Testis (tissue), 3 donors: ENCODE results near the gene GPATCH1. TPM values are rescaled to one million over a fixed set of nuclear protein-coding genes. Genes with fewer than 3 reads are reported as not detected.
"Not testable (repeated sequence)": the region's sequence is repeated elsewhere in the genome, so short reads cannot be mapped to it uniquely, and the experiment has no call there.

Source experiments
- DNase-seq: peaks from one replicate; pipeline ENCODE4 v3.0.0-alpha.2; 2019
- H3K27ac ChIP-seq, 2 donors: fragments of 200-600 bp; sonication (generic); one replicate each; pipeline ENCODE4 v1.5.1; 2019
- H3K27me3 ChIP-seq: fragments of 200-600 bp; sonication (generic); one replicate; pipeline ENCODE4 v1.5.1; 2019
- H3K36me3 ChIP-seq: fragments of 200-600 bp; sonication (generic); one replicate; pipeline ENCODE4 v1.5.1; 2017; ENCODE audit warnings: low read depth; ENCODE audit errors: missing control alignments
- H3K4me1 ChIP-seq: fragments of 200-600 bp; sonication (generic); one replicate; pipeline ENCODE4 v1.5.1; 2019
- H3K4me3 ChIP-seq, 2 donors: fragments of 200-600 bp; sonication (generic); one replicate each; pipeline ENCODE4 v1.5.1; 2017 to 2019
- H3K9me3 ChIP-seq: fragments of 200-600 bp; sonication (generic); one replicate; pipeline ENCODE4 v1.5.1; 2017
- POLR2A ChIP-seq: fragments of 450-650 bp; IDR thresholded peaks from one replicate; pipeline ENCODE4 v1.6.1; 2017; ENCODE audit warnings: antibody characterized with exemption, mild to moderate bottlenecking, moderate library complexity
- WGBS, 2 donors: methylation state at CpG; one replicate each; pipeline ENCODE4 v1.1.5; 2018; 5-methylcytosine and 5-hydroxymethylcytosine counted together
- intact Hi-C: fragments of 100-400 bp; cut with DNase I; formaldehyde crosslinking; loops from one replicate; pipeline ENCODE4 v1.15.1; 2023; ENCODE audit warnings: low total_unique reads
- polyA plus RNA-seq: library from polyadenylated mRNA; stranded (reverse); fragments of 350-450 nt; fragmentation: Illumina TruSeq; extraction: RNeasy Lipid Tissue Mini Kit (QIAGEN cat#74804); gene quantifications from one replicate; pipeline ENCODE4 v1.2.3, GENCODE V29; 2014; ENCODE audit warnings: low read depth, low replicate concordance; ENCODE audit not compliant: insufficient read depth
- total RNA-seq, 2 donors: library from RNA; depleted of rRNA; stranded (reverse); fragments of >200 nt; gene quantifications; one replicate each; pipeline ENCODE4 v1.2.3, GENCODE V29; 2016
- TF ChIP-seq, protein P1 (sequence below), 3 experiments: fragments of 450-650 bp in 2 of 3; fragments of 200-600 bp in 1 of 3; sonication (generic) in 1 of 3; IDR thresholded peaks; one replicate each; pipeline ENCODE4 v1.5.1; 2016 to 2019; ENCODE audit warnings: antibody characterized with exemption in 3 of 3, mild to moderate bottlenecking in 2 of 3, moderate library complexity in 1 of 3

Gene GPATCH1
- total and polyA plus RNA-seq, 3 donors from 2014 or later: 12.0 to 14.2 (median 13.1) TPM

GRCh38 chr19:33163481-33163880, 82.5 kb downstream of the GPATCH1 start:
- 85 to 92% methylated on average over 6 of the region's 6 CpGs for WGBS, 2 donors
- H3K36me3 ChIP-seq: no peaks in the 10 kb centered on the region
- H3K9me3 ChIP-seq: no peaks in the 10 kb centered on the region
- TF ChIP-seq POLR2A: no peak
- TF ChIP-seq, protein P1, sequence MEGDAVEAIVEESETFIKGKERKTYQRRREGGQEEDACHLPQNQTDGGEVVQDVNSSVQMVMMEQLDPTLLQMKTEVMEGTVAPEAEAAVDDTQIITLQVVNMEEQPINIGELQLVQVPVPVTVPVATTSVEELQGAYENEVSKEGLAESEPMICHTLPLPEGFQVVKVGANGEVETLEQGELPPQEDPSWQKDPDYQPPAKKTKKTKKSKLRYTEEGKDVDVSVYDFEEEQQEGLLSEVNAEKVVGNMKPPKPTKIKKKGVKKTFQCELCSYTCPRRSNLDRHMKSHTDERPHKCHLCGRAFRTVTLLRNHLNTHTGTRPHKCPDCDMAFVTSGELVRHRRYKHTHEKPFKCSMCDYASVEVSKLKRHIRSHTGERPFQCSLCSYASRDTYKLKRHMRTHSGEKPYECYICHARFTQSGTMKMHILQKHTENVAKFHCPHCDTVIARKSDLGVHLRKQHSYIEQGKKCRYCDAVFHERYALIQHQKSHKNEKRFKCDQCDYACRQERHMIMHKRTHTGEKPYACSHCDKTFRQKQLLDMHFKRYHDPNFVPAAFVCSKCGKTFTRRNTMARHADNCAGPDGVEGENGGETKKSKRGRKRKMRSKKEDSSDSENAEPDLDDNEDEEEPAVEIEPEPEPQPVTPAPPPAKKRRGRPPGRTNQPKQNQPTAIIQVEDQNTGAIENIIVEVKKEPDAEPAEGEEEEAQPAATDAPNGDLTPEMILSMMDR (IDR thresholded peaks at IDR 0.05): no peak
- no peak overlapping the region for H3K4me3 ChIP-seq
- H3K4me1 ChIP-seq: no peaks in the 10 kb centered on the region
- no peak for DNase-seq
- intact Hi-C loops: no loop called here
- H3K27ac ChIP-seq: no peak overlapping the region
- no peaks in the 10 kb centered on the region for H3K27me3 ChIP-seq

DNA sequence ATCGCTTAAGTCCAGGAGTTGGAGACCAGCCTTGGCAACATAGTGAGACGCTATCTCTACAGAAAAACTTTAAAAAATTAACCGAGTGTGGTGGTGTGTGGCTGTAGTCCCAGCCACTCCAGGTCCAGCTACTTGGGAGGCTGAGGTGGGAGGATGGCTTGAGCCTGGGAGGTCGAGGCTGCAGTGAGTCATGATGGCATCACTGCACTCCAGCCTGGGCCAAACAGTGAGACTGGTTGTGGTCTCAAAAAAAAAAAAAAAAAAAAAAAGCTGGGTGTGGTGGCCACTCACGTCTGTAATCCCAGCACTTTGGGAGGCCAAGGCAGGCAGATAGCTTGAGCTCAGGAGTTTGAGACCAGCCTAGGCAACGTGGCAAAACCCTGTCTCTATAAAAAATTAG, 85.1 kb downstream of the GPATCH1 start:
- not testable (repeated sequence) for H3K36me3 ChIP-seq, H3K4me1 ChIP-seq

GRCh38 chr19:33167438-33167837, 86.5 kb downstream of the GPATCH1 start:
- TF ChIP-seq POLR2A: no peak
- TF ChIP-seq, protein P1 (IDR thresholded peaks at IDR 0.05): no peak
- intact Hi-C loops: no loop called here
- H3K9me3 ChIP-seq: no peaks in the 10 kb centered on the region
- H3K4me3 ChIP-seq: no peak overlapping the region
- no peak for DNase-seq
- no peaks in the 10 kb centered on the region for H3K36me3 ChIP-seq
- no peaks in the 10 kb centered on the region for H3K27me3 ChIP-seq
- 84 to 95% methylated on average over 1 of the region's 1 CpG for WGBS, 2 donors
- H3K27ac ChIP-seq: no peak overlapping the region
- H3K4me1 ChIP-seq: peaks cover 4% of the 10 kb centered on the region

More for the DNA sequence above, 85.1 kb downstream of the GPATCH1 start:
- intact Hi-C loops, H3K27me3 ChIP-seq, H3K27ac ChIP-seq, H3K9me3 ChIP-seq, H3K4me3 ChIP-seq: not testable (repeated sequence)
- peak; percentile 70 for DNase-seq
- 59 to 70% methylated on average over 6 of the region's 6 CpGs for WGBS, 2 donors

DNA sequence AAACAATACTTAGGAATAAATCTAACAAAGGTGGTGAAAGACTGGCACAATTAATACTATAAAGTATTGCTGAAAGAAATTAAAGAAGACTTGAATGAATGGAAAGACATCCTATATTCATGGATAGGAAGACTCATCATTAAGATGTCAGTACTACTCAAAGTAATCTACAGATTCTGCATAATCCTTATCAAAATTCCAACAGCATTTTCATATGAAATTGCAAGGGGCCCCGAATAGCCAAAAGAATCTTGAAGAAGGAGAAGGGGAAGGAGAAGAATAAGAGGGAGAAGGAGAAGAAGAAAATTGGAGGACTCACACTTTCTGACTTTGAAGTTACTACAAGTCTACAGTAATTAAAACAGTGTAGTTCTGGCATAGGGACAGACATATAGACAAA, 87.5 kb downstream of the GPATCH1 start:
- no peaks in the 10 kb centered on the region for H3K9me3 ChIP-seq
- intact Hi-C loops: no loop called here
- 89 to 93% methylated on average over 1 of the region's 1 CpG for WGBS, 2 donors
- no peaks in the 10 kb centered on the region for H3K36me3 ChIP-seq
- DNase-seq: no peak
- no peak overlapping the region for H3K4me3 ChIP-seq
- H3K27me3 ChIP-seq: no peaks in the 10 kb centered on the region
- no peak overlapping the region for H3K27ac ChIP-seq
- H3K4me1 ChIP-seq: peaks cover 4% of the 10 kb centered on the region
- TF ChIP-seq, protein P1 (IDR thresholded peaks at IDR 0.05): no peak
- TF ChIP-seq POLR2A: no peak

DNA sequence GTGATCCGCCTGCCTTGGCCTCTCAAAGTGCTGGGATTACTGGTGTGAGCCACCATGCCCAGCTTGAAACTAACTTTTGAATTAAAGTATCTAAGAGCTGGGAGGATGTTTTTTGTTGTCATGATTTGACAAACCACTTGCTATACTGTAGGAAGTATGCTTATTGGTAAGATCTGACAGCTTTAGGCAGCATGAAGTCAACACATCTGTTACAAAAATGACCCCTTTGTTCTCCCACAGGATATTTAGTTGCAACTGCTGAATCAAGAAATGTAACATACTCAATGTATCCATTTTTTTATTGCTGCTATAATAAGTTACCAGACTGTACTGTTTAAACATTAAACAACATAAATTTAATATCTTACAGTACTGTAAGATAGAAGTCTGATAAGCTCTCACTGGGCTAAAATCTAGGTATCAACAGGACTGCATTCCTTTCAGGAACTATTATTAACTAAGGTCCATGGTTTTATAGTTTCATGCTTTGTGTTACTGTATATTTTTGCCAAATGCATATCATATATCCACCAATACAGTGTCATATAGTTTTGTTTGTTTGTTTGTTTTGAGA, 90.3 kb downstream of the GPATCH1 start:
- no peaks in the 10 kb centered on the region for H3K9me3 ChIP-seq
- 65 to 100% methylated on average over 1 of the region's 1 CpG for WGBS, 2 donors
- TF ChIP-seq POLR2A: no peak
- TF ChIP-seq, protein P1 (IDR thresholded peaks at IDR 0.05): no peak
- intact Hi-C loops: no loop called here
- no peak for DNase-seq
- H3K27ac ChIP-seq: peak overlapping the region in 1 of 2 donors; percentile 63
- H3K27me3 ChIP-seq: no peaks in the 10 kb centered on the region
- H3K4me3 ChIP-seq: no peak overlapping the region
- H3K4me1 ChIP-seq: peaks cover 11% of the 10 kb centered on the region
- H3K36me3 ChIP-seq: no peaks in the 10 kb centered on the region
